Gastrocnemius medialis (tissue), 4 donors: ENCODE measurements around the gene PRR5. TPM values are rescaled to one million over a fixed set of nuclear protein-coding genes. Genes with fewer than 3 reads are reported as not detected.

Experiments
- ATAC-seq, 2 donors: fragments of 150-250 bp; one replicate each; pipeline ENCODE4 v1.9.1; 2016
- DNase-seq, 2 donors: peaks; one replicate each; pipeline ENCODE4 v3.0.0-alpha.2; 2019
- H3K27ac ChIP-seq, 4 donors: fragments of 200-600 bp; sonication (generic); 1 replicate in 1 of 4; 2 replicates in 3 of 4; pipeline ENCODE4 v1.5.1; 2016 to 2018; ENCODE audit warnings: mild to moderate bottlenecking in 2 of 4, moderate library complexity in 1 of 4
- H3K27me3 ChIP-seq, 3 donors: fragments of 200-600 bp; sonication (generic) in 2 of 3; 1 replicate in 1 of 3; 2 replicates in 2 of 3; pipeline versions ENCODE4 v1.5.1 to v1.6.0; 2016 to 2019; ENCODE audit warnings: mild to moderate bottlenecking in 1 of 3, moderate library complexity in 1 of 3
- H3K36me3 ChIP-seq, 2 donors: fragments of 200-600 bp; sonication (generic) in 1 of 2; one replicate each; pipeline ENCODE4 v1.5.1; 2017 to 2018
- H3K4me1 ChIP-seq, 2 donors: fragments of 200-600 bp; sonication (generic) in 1 of 2; one replicate each; pipeline ENCODE4 v1.5.1; 2016 to 2017; ENCODE audit warnings: mild to moderate bottlenecking in 2 of 2
- H3K4me3 ChIP-seq, 4 donors: fragments of 200-600 bp; sonication (generic) in 3 of 4; 1 replicate in 1 of 4; 2 replicates in 3 of 4; pipeline ENCODE4 v1.5.1; 2016 to 2019; ENCODE audit warnings: mild to moderate bottlenecking in 2 of 4
- H3K9me3 ChIP-seq, 3 donors: fragments of 200-600 bp; sonication (generic) in 2 of 3; 1 replicate in 1 of 3; 2 replicates in 2 of 3; pipeline ENCODE4 v1.5.1; 2016 to 2019
- CTCF ChIP-seq, 5 experiments: fragments of 450-650 bp in 3 of 5; fragments of 200-600 bp in 2 of 5; sonication (generic) in 2 of 5; IDR thresholded peaks in 4 of 5; conservative IDR thresholded peaks in 1 of 5; 1 replicate in 4 of 5; 2 replicates in 1 of 5; pipeline ENCODE4 v1.5.1; 2016 to 2019; ENCODE audit warnings: antibody characterized with exemption in 5 of 5, mild to moderate bottlenecking in 3 of 5, moderate library complexity in 3 of 5
- POLR2A ChIP-seq, 2 donors: fragments of 450-650 bp; IDR thresholded peaks; one replicate each; pipeline ENCODE4 v1.6.1; 2017; ENCODE audit warnings: antibody characterized with exemption in 2 of 2, mild to moderate bottlenecking in 2 of 2, moderate library complexity in 2 of 2
- in situ Hi-C, 4 donors: fragments of 200-750 bp; cut with MboI; loops; one replicate each; pipeline versions ENCODE4 v1.15.0 to v1.8.0; 2017; ENCODE audit warnings: low sequenced_read_pairs in 4 of 4
- intact Hi-C: fragments of 100-400 bp; cut with DNase I; formaldehyde crosslinking; loops from one replicate; pipeline ENCODE4 v1.15.1; 2023; ENCODE audit warnings: low total_unique reads
- total RNA-seq, 4 donors: library from RNA; depleted of rRNA; stranded (reverse); fragments of >200 nt; gene quantifications; one replicate each; pipeline versions ENCODE4 v1.1.0 to v1.2.3, GENCODE V29; 2016

PRR5 gene
- total RNA-seq, 4 donors from 2014 or later, result 0.34 to 15.2 (median 1.3) TPM

GRCh38 chr22:44732017-44732561, 30.1 kb downstream of the PRR5 start:
- Histone ChIP-seq H3K4me1 (peaks cover 0 to 13% of the 10 kb centered on the region in 2 donors), H3K36me3 (no peaks in the 10 kb centered on the region), H3K27me3 (peaks cover 8 to 19% (median 12%) of the 10 kb centered on the region in 3 donors), H3K9me3 (no peaks in the 10 kb centered on the region), H3K27ac (no peak overlapping the region), H3K4me3 (no peak overlapping the region)
- intact Hi-C loops, result no loop called here
- no peak for TF ChIP-seq CTCF (IDR thresholded peaks at IDR 0.05 in 4 of 5, conservative IDR thresholded peaks at IDR 0.05 in 1 of 5)
- TF ChIP-seq POLR2A (IDR thresholded peaks at IDR 0.05), result no peak
- in situ Hi-C loops, result loop anchor here in 1 of 4 donors (5.0 kb wide), 1 partner anchor 35 kb away; no protein-coding TSS in a partner anchor
- DNase-seq, result no peak
- ATAC-seq, result no peak

GRCh38 chr22:44732661-44733060, 30.7 kb downstream of the PRR5 start:
- DNase-seq (no peak), ATAC-seq (no peak)
- intact Hi-C loops, result no loop called here
- Histone ChIP-seq H3K27me3 (peaks cover 12 to 19% (median 12%) of the 10 kb centered on the region in 3 donors), H3K4me1 (peaks cover 0 to 13% of the 10 kb centered on the region in 2 donors), H3K4me3 (no peak overlapping the region), H3K27ac (no peak overlapping the region), H3K9me3 (no peaks in the 10 kb centered on the region), H3K36me3 (no peaks in the 10 kb centered on the region)
- no peak for TF ChIP-seq CTCF (IDR thresholded peaks at IDR 0.05 in 4 of 5, conservative IDR thresholded peaks at IDR 0.05 in 1 of 5)
- in situ Hi-C loops, result loop anchor here in 1 of 4 donors (5.0 kb wide), 1 partner anchor 35 kb away; no protein-coding TSS in a partner anchor

- no peak for ATAC-seq
- Histone ChIP-seq H3K4me1 (peaks cover 0 to 13% of the 10 kb centered on the region in 2 donors), H3K9me3 (no peaks in the 10 kb centered on the region), H3K4me3 (no peak overlapping the region), H3K36me3 (no peaks in the 10 kb centered on the region), H3K27me3 (peaks cover 11 to 17% (median 15%) of the 10 kb centered on the region in 3 donors), H3K27ac (no peak overlapping the region)
- intact Hi-C loops, result no loop called here
- TF ChIP-seq CTCF (IDR thresholded peaks at IDR 0.05 in 4 of 5, conservative IDR thresholded peaks at IDR 0.05 in 1 of 5), result no peak
- TF ChIP-seq POLR2A (IDR thresholded peaks at IDR 0.05), result no peak
- in situ Hi-C loops, result loop anchor here in 1 of 4 donors (5.0 kb wide), 1 partner anchor 36 kb away; no protein-coding TSS in a partner anchor
- no peak for DNase-seq
Measured at GRCh38 chr22:44733426-44734106, 31.6 kb downstream of the PRR5 start.

- in situ Hi-C loops (loop anchor here in 1 of 4 donors (5.0 kb wide), 1 partner anchor 37 kb away; no protein-coding TSS in a partner anchor), intact Hi-C loops (no loop called here)
- Histone ChIP-seq H3K36me3 (no peaks in the 10 kb centered on the region), H3K4me1 (peaks cover 0 to 7% of the 10 kb centered on the region in 2 donors), H3K9me3 (no peaks in the 10 kb centered on the region), H3K4me3 (no peak overlapping the region), H3K27me3 (peaks cover 7 to 15% (median 10%) of the 10 kb centered on the region in 3 donors), H3K27ac (no peak overlapping the region)
- no peak for ATAC-seq
- no peak for DNase-seq
- TF ChIP-seq CTCF (IDR thresholded peaks at IDR 0.05 in 4 of 5, conservative IDR thresholded peaks at IDR 0.05 in 1 of 5), result no peak
- TF ChIP-seq POLR2A (IDR thresholded peaks at IDR 0.05), result no peak
Measured at GRCh38 chr22:44734278-44734677, 32.3 kb downstream of the PRR5 start.
